GM21576 (cell line): ENCODE results near the gene XRCC5.
"Not testable (repeated sequence)": the region's sequence is repeated elsewhere in the genome, so short reads cannot be mapped to it uniquely, and the experiment has no call there.

Source experiments
- ATAC-seq: cut with Tn5 transposase; IDR thresholded peaks from one replicate; pipeline ENCODE4 v1.9.1; 2021; ENCODE audit warnings: mild to moderate bottlenecking, moderate library complexity; ENCODE audit not compliant: unreplicated experiment

The XRCC5 gene

DNA sequence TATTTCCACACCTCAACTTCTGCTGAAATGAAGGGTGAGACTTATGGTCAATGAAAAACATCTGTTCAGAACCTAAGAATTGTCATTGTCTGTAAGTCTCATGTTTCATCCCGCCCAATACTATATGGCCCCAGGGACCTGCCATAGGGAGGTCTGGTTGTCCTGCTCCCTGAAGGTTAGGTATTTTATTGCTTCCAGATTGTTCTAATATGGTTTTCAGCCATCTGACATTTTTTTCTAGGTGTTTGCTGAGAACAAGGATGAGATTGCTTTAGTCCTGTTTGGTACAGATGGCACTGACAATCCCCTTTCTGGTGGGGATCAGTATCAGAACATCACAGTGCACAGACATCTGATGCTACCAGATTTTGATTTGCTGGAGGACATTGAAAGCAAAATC is 7.3 kb downstream of the XRCC5 start:
- no peak for ATAC-seq

DNA sequence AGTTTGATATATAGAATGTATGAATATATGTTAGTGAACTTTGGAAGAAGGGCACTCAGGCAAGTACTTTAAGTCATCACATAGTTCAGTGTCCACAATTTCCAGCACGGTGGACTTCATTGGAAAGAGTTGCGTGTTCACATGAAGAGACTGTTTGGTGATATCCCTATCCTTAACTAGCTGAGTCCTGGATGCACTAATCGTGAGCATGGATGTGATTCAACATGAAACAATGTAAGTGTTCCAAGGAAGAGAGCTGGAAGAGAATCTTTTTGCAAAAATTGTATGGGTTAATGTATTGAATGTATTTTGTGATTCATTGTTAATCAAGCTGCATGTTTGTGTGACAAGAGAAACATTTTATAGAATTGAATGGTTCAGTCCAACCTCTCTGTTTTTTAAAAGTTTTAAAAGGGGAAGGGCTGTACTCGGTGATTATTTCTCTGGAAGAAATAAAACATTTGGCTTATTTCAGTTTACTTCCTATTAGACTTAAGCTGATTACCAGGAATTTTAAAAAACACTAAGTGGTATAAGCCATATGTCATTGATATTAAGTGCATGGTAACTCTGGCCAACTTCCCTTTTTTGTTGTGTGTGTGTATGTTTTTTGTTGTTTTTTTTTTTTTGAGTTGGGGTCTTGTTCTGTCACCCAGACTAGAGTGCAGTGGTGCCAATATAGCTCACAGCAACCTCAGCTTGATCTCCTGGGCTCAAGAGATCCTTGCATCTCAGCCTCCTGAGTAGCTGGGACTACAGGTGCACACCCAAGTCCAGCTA is 8.6 kb downstream of the XRCC5 start:
- ATAC-seq = no peak

DNA sequence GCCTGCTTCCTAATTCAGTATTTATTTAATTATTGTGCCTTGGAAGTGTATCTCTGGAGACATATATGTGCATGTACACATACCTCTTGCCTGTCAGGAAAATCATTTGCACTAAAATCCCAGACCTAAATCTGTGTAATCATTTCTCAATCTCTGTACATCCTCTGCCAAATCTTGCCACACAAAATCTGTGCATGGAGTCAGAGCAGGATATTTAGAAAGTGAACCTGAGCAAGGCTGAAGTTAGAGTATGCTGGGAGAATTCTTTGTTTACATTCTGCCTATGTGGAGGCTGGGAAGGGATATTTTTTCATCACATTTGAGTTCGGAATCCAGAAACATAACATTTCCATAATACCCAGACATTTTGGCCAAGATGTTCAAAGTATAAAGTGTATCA is 9.3 kb downstream of the XRCC5 start:
- ATAC-seq = no peak

DNA sequence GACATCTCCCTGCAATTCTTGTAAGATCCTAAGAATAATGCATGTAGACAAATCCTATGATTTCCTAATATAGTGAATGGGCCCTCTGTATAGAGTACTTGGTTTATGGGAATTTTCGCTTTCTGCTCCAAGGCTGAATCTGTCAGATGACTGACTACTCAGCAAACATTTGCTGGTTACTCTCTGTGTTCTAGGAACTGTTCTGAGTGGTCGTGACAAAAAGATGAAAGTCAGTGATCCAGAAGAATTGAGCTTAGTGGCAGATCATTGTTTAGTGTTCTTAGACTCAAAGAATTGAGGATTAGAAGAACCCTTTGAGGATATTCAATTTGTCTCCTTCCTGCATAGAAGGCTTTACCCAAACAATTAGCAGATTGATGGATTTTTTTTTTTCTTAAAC is 10.0 kb downstream of the XRCC5 start:
- no peak for ATAC-seq

DNA sequence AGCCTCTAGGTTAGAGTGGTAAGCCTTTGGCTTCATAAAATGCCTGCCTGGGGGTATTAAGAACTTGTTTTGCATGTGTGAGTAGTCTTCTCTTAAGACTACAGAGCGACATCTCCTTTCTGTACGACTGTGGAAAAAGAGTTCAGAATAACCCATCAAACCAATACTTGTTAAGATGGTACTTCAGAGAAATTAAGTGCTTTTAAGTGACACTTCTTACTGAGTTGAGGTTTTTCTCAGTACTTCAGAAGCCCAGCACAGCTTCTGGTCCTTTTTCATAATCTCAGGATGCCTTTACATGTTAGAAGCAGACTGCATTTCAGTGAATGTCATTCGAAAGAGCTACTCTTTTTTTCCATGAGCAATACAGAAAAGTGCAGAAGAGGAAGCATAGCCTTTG is 10.8 kb downstream of the XRCC5 start:
- no peak for ATAC-seq

DNA sequence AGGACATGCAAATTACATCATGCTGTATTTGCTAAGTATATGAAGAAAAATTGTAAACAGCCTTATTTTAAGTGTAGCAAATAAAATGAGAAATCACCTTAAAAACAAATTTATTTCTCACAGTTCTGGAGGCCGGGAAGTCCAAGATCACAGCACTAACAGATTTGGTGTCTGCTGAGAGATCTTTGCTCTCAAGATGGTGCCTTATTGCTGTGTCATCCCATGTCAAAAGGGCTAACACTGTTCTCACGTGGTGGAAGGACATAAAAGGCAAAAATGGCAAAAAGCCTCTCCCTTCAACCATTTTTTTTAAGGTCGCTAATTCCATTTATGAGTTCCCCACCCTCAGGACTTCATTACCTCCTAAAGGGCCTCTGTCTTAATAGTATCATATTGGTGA is 12.1 kb downstream of the XRCC5 start:
- ATAC-seq = no peak

DNA sequence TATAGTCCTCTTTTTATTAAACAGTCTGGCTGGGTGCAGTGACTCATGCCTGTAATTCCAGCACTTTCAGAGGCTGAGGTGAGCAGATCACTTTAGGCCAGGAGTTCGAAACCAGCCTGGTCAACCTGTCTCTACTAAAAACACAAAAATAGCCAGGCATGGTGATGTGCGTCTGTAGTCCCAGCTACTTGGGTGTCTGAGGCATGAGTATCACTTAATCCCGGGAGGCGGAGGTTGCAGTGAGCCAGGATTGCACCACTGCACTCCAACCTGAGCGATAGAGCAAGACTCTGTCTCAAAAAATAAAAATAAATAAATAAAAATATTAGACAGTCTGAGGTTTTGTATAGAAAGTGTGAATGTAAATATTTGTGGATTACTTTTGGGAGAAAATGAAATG is 17.8 kb downstream of the XRCC5 start:
- no peak for ATAC-seq

DNA sequence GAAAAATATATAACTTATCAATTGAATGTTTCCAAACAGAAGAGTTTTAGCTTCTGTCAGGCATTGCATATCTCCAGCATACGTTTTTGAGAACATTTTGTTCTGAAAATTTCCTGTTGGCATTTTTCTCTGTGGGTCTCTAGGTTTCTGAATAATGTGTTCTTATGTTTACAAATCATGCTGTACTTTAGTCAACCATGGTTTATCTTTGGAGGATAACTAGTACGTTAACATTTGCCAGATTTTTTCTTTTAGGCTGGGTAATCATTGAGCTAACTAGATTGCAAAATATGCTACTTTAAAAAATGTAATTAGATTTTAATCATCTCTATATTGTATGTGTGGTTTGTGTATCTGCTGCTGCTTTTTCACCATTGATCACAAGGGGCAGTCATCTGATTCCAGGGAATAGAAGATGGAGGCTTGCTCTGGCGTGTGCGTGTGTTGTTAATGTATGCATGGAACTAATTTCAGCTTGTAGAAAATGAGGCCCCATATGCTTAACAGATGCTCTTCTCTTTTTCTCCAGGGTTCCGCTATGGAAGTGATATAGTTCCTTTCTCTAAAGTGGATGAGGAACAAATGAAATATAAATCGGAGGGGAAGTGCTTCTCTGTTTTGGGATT is 21.3 kb downstream of the XRCC5 start:
- no peak for ATAC-seq

DNA sequence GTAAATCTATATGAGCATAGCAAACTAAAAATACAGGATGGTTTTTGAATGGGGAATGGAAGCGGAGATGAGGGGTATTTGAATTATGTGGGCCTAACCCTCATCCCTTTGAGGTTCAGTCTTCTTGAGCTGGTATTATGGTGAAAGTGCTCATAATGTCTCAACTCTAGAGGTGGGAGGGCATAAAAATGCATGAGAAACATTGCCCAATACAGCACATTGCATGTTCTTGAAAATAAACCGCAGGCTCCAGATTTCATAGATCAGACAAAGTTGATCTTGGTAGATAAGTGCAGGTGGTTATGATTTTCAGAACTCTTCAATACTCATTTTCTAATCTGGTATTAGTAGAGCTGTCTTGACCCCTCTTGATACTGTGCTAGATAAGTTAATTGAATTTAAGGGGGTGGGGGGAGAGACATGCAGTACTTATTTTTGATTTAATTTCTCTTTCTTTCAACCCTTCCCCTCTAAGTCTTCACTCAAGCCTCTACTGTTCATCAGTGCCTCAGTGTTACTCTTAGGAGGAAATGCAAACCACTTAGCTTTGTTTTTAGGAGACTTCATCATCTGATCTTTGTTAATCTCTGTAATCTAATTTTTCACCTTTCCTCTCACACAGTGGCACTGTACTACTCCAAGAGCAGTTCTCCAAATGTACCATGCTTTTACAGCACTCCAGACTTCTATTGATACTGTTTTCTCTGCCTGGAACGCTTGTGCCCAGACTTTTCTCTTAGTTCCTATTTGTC is 22.2 kb downstream of the XRCC5 start:
- no peak for ATAC-seq

DNA sequence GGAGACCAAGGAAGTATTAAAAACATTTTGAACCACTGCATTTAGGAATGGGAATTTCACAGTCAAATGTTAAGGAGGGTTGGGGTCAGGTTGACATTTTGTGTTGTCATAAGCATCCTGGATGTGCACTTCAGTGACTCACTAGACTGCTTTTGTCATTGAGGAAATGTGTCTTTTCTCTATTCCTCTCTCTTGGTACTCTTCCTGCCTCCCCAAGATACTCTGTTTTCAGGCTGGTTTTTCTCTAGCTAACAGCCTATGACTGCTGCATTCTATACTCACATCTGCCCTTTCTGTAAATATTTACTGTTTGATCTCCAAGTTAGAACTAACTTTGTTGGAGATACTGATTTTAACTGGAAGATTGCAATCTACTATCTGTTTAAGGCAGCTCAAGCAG is 23.4 kb downstream of the XRCC5 start:
- ATAC-seq = no peak

DNA sequence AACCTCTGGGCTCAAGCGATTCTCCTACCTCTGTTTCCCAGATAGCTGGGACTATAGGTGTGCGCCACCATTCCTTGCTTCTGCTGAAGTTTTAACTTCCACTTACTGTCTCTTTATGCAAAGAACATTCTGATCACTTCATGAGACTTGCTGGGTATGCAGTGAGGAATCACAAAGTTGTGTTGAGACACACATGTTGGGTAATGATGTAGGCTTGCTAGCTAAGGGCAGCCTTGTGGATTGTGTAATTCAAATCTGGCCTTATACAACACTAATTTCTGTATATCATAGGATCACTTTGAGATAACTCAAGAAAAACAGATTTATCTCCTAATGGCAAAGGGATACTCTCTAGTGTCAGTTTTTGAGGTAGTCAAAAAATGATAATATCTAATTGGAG is 24.2 kb downstream of the XRCC5 start:
- no peak for ATAC-seq

DNA sequence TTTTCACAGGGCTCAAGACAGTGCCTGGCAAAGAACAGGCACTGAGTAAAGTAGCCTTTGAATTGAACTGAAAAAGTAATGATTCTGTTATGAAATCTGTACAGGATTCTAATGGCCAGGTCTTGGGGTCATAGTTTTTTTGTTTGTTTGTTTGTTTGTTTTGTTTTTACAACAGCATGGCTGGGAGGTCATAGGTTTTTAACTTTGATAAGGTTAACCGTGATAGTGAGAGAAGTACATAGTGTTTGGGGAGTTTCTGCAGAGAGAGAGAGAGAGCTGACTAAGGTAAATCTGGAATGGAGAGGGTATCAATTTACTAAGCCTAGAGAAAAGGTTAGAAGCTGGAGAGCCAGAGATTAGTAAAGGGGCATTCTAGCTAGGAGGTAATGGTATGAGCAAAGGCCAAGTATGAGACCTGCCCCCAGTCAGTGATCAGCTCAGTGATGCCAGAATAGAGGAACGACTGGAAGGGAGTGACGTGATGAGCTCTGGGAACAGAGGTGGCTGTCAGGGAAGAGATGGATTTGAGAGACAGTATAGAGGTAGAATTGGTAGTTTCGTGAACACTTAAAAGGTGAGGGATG is 25.9 kb downstream of the XRCC5 start:
- ATAC-seq = no peak

DNA sequence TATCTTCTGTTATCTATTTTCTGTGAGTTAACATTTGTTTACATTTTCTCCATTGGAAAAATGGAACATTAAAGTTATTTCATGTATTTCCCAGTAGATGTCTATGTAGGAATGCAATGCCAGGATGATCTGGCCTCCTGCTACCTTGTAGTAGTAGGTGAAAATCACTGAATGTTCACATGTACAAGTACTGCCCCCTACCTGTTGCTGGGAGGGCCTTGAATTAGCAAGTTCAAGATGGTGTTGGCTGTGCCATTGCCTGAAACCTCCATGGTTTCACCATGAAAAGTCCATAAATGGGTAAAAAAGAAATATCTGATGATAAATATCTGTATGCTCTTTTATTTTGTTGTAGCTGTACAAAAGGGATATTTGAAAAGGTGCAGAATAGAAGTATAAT is 30.7 kb downstream of the XRCC5 start:
- no peak for ATAC-seq

DNA sequence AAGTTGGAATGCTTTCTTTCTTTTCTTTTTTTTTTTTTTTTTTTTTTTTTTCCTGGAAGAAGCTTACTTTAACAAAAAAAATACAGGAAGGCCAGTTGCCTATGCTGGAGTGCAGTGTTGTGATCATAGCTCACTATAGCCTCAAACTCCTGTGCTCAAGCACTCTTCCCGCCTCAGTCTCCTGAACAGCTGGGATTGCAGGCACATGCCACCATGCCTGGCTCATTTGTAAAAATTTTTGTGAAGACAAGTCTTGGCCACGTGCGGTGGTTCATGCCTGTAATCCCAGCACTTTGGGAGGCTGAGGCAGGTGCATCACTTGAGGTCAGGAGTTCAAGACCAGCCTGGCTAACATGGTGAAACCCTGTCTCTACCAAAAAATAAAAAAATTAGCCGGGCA is 32.4 kb downstream of the XRCC5 start:
- not testable (repeated sequence) for ATAC-seq

DNA sequence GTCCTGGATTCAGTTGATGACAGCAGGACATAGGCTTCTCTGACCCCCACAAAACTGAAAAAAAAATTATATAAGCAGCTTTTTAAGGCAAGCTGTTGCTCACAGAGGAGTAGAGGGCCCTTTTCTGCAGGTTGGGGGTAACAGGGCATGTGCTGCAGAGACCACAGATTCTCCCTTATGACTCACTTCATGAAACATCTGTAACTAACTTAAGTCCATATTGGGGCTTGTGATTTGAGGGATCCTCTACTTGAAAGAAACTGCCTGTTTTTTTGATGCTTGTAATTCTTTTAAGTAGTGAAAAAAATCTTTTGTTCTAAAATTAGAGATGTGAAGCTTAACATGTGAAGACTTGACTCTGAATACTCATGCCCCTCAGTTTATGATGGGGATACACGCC is 33.4 kb downstream of the XRCC5 start:
- peak; percentile 99 for ATAC-seq

DNA sequence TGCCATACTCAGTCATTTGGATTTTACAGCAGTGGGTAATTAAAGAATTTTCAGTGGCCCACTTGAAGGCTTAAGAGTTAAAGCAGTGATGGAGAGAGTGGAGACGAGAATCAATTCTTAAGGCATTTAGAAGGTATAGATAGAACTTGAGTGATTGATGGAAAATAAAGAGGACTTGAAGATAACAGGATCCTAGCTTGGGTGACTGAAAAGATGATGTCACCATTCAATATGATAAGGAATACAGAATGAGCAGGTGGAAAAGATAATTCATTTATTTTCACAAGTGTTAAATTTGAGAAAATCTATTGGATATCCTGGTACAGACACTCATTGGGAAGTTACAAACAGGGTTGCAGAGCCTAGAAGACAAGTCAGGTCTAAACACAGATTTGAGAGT is 35.2 kb downstream of the XRCC5 start:
- ATAC-seq = no peak

DNA sequence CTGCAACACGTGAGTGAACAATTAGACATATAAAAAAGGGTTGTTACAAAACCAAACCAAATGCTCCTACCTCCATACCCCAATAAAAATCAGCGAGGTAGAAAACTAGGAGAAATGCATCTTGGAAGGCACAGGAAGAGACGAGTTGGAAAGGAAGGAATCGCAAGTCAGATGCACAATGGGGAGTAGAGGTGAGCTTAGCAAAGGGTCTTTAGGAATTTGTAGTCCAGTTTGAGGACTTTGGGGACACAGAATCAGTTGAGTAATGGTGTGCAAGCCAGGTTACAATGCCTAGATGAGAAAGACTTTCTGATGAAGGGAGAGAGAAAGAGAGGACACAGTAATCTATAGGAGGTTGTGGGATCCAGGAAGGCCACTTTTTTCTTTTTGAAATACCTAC is 35.7 kb downstream of the XRCC5 start:
- no peak for ATAC-seq

DNA sequence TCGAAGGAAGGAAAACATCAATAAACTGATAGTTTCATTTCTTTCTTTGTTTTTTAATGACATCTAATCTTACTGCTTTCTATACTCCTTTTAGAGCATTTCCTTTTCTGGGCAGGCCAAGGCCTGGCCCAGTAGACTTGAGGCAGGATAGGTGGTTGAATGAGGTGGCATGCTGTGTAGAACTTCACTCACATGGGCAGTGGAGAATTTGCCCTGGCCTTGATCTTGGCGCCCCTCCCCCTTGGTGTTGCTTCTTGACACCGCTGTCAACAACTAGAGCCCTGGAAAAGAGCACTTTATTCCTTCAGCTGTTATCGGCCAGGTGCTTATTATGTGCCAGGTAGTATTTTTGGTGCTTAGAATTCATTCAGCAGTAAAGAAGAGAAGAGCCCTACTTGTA is 37.4 kb downstream of the XRCC5 start:
- ATAC-seq = no peak

DNA sequence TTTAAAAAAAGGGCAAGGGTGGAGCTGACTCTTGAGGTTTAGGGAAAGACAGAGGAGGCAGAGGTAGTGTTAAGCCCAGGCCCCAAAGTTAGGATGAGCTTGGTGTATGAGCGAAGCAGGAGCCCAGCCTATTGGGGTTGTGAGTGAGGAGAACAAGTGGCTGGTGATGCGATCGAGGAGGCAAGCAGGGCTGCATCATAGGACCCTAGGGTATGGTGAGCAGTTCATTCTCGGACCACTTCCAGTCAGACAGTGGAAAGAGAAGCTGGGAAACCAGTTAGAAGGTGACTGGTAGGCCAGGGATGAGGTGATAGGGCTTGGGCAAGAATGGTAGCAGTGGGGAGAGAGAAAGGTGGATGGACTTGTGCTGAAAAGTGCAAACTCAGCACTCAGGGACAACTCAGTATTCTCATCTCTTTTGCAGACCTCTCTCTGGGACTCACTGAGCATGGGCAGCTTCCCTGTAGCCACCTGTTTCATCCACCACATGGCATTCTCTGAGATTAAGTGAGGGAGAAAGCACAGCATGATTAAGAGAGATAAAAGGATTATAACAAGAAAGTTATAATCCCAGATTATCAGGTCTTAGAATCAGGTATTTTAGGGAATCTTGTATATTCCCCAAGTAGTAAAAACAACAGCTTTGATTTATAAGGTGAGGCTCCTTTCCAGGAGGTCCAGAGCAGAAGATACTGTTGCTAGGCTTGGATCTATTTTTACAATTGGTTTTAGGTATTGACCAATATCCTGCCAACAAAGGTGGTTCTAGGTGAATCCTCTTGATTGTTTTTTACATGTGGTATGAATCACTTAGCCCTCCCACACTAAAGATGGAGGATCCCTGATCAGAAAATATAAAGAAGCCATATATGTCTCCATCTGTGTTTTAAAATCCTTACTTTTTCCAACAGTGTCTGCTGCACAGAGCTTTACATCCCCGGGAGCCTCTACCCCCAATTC is 38.3 kb downstream of the XRCC5 start:
- ATAC-seq = no peak

DNA sequence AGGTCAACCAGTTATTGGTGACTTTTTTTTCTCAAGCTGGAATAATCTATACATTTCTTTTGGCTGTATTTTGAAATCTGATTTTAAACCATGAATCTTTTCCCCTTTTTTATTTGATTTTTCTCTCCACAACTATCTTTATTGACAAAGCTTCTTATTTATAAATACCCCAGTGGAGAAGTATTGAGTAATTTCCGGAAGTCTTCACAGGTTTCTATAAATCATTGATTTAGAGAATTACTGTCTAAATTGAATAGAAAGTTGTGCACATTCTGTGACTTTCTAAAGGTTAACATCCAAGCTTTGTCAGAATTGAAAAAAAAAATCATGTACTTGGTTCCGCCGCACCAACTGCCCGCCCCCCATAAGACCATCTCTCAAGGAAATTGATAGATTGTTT is 39.8 kb downstream of the XRCC5 start:
- no peak for ATAC-seq

DNA sequence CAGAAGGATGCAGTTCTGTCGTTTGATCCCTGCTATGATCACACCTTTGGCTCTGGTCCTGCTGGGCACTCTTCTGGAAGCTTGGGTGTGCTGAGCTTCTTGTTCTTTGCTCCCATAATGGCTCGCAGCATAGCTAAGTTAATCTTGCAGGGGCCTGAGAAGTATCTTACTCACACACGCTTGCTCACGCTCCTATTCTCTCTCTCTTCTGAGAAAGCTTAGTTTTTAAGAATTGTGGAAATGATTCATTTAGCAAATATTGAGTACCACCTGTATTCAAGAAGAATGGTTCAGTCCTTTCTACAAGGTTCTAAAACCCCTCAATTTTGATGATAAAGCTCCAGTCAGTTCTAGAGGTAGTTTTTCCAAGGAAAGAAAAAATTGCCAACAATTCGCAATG is 40.6 kb downstream of the XRCC5 start:
- ATAC-seq = no peak
